T1000 (cell line): ENCODE results near the gene CDC42BPB.
"Not testable (repeated sequence)": the region's sequence is repeated elsewhere in the genome, so short reads cannot be mapped to it uniquely, and the experiment has no call there.

Source experiments
- DNase-seq: peaks from one replicate; lab custom pipeline; 2025; ENCODE audit warnings: mixed read lengths; lab: John Stamatoyannopoulos, UW

Gene CDC42BPB

DNA sequence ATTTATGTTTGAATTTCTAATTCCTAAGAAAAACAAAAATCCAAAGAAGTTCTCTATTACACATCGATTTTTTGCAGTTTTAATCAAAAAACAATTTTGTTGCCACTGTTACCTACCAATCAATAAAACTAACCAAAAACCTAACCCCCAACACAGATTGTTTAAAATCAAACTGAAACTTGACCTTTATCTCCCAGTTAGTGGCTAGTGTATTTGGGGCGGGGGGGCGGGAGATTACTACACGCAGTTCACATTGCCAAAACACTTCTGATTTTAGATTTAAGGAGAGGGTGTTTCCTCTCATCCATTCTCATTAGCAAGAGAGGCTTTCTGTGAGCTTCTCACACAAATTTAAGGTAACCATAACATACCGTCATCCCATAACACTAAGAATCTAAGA lies 6.4 kb downstream of the CDC42BPB start:
- no peak for DNase-seq

DNA sequence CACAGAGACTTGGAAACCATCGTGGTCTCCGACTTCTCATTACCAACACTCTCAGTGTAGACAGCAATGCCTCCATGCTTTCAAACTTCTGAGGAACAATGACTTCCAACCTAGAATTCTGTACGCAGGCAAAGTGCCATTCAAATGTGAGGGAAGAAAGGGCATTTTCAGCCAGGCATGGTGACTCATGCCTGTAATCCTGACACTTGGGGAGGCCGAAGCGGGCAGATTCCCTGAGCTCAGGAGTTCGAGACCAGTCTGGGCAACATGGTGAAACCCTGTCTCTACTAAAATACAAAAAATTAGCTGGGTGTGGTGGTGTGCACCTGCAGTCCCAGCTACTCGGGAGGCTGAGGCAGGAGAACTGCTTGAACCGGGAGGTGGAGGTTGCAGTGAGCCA lies 9.9 kb downstream of the CDC42BPB start:
- DNase-seq: not testable (repeated sequence)

DNA sequence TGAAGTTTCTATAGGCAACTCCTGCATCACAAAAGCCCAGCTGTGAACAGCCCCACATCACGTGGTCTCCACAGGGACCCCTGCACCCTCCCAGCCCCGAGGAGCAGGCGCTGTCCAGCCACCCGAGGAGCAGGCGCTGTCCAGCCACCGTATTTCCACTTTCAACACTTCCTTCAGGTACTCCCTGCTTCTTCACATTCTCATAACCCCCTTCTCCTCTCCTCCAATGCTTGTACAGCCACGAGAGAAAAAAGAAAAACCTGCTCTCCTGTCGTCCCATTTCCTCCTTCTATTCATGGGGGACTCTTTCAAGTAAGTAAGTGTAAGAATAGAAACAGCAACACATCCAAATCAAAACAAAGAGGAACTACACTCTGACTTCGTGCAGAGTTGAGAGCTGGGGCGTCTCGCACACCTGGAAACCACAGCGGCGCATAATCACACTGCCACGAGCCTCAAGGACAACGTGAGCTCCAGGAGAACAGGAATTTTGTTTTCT lies 11.9 kb downstream of the CDC42BPB start:
- no peak for DNase-seq

DNA sequence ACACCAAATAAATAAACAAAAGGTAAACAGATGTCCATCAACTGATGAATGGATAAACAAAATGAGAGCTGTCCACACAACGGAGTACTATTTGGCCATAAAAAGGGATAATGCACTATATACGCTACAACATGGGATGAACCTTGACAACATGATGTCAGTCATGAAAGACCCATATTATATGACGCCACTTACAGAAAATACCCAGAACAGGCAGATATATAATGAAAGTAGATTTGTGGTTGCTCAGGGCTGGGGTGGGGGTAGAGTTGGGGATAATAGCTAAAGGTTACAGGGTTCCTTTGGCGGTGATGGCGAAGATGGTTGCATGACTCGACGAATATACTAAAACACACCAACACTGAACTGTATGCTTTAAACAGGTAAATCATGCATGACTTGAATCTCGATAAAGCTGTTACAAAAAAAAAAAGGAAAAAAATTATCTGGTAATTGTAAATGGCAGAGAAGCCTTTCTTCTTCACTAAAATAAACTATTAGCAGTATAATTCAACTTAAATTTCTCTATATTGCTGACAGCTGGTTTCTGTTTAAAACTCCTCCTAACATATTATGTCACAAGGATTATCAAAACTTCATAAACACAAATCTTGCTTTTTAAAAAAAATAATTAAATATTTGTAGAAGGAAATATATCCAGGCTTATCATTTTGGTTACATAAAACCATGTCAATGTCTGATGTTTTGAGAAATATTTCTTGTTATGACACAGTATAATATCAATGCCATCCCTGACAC lies 13.9 kb downstream of the CDC42BPB start:
- DNase-seq: no peak

DNA sequence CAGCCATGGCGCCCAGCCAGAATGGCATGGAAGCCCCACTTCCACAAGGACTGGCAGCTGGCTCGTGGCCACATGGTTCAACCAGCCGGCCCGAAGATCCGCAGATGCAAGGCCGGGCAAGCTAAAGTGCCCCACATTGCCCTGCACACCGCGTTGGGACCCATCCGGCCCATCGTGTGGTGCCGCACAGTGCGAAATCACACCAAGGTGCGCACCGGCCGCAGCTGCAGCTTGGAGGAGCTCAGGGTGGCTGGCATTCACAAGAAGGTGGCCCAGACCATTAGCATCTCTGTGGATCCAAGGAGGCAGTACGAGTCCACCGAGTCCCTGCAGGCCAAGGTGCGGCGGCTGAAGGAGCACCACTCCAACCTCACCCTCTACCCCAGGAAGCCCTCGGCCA lies 15.9 kb downstream of the CDC42BPB start:
- DNase-seq: no peak

DNA sequence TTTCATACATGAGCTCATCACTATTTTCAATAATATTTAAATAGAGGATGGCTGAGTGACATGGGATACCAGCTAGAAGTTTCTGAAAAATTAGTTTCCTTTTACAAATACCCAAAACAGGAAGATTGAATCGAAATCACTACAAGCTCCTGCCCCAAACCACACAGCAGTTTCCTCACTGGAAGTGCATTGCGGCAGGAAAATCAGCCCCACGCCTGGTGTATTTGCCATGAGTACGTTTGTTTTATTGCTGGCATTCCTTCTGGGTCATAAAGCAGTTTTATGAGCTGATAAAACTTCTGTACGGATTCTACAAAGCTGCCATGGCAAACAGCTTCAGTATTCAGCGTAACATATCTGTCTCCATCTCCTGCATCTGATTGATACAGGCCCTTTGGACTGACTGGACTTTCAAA lies 23.7 kb downstream of the CDC42BPB start:
- no peak for DNase-seq

DNA sequence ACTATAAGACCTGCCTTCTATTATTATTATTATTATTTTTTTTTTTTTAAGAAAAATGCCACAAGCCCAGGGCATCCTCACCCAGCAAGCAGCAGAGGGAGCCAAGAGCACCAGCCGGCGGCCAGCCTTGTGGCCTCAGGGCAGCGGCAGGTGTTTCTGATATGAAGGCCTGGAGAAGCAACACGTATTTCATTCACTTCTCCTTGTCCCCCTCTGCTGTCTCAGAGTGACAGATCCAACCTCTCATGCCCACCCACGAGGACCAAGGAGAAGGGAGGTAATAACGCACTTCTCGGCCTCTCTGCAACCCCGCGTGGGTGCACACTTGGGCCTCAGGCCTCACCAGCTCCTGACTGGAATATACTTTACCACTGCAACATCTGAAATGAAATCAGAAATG lies 25.4 kb downstream of the CDC42BPB start:
- no peak for DNase-seq

DNA sequence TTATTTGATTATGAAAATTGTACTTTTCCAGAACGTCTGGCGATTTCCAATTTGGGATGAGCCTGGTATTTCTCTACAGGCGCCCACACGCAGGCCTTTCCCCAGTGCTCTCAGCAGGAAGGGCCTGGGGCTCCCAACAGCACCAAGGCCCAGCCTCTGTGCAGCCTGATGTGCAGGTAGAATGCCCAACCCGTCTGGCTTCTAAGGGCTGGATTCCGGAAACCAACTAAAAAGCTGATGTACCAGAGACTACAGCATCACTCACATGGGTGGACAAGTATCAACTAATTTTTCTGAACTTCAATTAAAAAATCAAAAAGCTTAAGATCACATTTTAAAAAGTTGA lies 25.8 kb downstream of the CDC42BPB start:
- no peak for DNase-seq

DNA sequence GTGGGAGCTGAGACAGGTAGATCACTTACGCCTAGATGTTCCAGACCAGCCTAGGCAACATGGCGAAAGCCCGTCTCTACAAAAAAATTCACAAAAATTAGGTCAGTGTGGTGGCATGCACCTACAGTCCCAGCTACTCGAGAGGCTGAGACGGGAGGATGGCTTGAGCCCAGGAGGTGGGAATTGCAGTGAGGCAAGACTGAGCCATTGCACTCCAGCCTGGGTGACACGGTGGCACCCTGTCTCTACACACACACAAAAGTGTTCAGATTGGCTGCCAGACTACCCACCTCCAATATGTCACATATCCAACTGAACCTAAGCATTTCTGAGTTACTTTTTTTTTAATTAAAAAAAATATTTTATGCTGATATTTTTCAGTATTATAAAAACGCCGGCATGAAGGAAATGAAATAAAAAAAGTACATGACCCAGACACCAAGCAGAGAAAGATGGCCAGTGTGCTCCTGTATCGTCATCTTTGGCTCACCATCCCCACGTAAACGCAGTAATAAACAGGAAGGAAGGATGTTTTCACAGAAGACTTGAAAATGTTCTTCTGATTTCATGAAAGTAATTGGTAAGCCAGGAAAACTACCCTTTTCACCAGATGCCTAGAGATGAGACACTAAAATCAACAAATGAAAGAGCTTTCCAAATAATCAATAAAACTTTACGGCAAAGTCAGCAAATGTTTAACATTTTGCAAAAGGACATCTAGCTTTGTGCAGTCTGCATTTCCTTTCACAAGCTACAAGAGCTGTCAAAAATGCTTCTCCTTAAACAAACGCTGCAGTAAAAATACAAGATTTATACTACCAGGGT lies 26.4 kb downstream of the CDC42BPB start:
- no peak for DNase-seq

DNA sequence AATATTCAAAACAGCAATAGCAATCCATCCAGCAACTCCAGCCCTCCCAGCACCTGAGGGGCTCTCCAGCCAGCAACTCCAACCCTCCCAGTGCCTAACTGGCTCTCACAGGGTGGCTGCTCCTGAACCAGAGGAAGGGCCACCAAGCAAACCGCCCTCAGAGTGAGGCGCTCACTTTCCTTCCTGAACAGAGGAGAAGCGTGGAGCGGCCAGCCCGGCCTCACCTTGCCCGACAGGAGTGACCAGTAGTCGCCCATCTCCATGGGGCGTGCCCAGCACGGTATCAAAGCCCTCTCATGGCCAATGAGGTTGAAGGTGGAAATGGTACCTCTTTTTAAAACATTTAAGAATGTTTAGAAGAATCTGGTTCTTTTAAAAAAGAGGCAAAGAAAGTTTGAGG lies 27.4 kb downstream of the CDC42BPB start:
- no peak for DNase-seq

DNA sequence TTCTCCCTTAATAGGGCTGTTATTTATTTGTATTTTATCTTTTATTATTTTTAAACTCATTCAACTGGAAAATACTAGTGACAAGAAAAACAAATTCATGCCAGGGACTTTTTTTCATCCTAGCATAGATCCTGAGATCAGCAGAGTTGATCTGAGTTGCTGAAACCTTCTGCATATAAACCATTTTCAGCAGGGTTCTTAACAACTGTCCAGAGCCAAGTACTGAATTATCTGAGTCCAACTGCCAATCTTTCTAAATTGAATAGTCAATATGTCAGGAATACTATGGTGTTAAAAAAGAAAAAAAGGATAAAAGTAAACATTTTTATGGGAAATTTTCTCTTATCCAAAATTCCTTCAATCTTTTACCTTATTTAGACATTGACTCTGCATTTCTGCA lies 28.6 kb downstream of the CDC42BPB start:
- no peak for DNase-seq

DNA sequence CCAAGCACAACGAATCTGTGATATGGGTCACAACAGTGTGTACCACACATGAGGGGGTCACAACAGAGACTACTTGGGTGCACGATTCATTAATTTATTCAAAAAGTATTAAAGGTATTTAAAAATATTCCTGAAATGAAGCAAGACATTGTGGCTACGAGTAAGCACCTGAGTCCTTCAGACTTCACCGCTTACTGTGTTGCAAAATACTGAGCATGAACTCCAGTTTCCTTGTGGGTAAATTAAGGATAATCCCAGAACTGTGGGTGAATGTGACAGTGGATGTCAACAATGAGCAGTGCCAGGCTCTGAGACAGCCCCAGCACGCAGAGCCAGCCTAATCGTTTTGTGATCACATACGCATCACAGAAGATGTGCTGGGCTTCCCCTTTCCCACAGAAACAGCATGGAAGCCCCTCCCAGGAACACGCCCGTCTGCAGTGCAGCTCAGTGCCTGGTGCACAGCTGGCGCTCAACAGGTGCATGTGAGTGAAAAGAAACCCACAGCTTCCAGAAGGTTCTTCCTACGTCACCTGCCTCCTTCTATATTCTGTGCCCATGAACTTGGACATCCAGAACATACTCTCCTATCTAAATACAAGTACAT lies 29.1 kb downstream of the CDC42BPB start:
- DNase-seq: no peak

DNA sequence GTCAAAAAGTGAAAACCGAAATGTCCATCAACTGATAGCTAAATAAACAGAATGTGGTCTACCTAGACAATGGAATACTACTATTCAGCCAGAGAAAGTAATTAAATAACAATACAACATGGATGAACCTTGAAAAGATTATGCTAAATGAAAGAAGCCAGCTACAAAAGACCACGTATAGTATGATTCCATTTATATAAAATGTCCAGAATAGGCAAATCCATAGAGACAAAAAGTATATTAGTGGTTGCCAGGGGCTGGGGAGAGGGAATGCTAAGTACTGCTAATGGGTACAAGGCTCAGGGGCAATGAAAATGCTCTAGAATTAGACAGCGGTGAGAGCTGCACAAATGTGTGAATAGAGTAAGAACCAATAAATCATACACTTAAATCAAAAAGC lies 29.9 kb downstream of the CDC42BPB start:
- DNase-seq: no peak

DNA sequence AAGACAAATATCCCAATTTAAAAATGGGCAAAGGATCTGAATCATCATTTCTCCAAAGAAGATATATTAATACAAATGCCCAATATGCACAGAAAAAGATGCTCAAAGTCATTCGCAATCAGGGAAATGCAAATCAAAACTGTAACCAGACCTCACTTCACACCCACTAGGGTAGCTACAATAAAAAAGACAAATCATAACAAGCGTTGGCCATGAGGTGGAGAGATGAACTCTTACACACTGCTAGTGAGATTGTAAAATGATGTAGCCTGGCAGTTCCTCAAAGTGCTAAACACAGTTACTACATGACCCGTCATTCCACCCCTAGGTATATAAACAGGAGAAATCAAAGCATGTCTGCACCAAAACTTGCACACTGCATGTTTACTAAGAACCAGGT lies 30.4 kb downstream of the CDC42BPB start:
- no peak for DNase-seq

DNA sequence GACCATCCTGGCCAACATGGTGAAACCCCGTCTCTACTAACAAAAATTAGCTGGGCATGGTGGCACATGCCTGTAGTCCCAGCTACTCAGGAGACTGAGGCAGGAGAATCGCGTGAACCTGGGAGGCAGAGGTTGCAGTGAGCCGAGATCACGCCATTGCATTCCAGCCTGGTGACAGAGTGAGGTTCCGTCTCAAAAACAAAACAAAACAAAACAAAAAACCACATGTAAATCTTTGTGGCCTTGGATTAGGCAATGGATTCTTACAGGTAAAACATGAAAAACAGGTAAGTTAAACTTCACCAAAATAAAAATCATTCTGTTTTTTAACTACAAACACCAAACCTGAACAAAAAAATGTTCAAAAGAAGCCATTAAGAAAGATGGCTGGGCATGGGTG lies 31.2 kb downstream of the CDC42BPB start:
- not testable (repeated sequence) for DNase-seq

DNA sequence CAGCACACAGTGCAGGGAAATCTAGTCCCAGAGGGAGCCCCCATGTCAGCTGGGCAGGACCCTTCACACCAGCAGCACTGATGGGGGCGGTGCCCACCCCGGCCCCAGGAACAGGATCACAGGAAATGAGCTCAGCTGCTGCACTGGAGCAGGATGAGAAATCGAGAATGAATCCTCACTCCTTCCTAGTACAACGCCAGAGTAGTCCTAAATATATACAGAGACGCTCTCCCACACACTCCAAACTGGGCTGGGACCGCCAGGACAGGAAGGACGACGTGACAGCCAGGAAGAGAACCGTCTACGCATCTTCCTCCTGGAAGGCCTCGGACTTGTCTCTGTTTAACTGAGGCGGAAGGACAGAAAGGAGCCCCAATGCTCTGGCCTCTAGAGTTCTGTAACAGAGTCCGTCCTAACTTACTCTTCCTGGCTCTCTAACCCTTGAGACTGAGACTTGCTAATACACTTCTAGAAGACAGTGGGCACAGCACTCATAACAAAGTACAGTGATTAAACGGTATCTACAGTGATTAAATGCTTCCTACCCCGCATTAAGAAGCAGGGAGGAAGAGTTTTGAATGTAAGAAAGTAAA lies 33.4 kb downstream of the CDC42BPB start:
- DNase-seq: peak; percentile 19

DNA sequence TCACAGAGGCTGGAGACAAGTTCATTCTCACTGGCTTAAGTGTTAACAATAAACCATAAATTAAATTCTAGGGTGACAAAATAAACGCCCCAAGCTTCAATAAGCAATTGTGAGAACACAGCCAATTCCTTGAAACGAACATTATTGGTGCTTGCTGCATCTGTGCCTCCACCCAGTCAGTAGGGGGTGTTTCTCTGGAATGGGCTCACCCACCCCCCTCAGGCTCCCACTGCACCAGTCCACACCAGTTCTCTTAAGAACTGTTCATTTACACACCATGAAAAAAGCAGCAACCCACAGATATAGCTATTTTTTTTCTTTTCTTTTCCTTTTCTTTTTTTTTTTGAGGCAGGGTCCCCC lies 34.7 kb downstream of the CDC42BPB start:
- no peak for DNase-seq

DNA sequence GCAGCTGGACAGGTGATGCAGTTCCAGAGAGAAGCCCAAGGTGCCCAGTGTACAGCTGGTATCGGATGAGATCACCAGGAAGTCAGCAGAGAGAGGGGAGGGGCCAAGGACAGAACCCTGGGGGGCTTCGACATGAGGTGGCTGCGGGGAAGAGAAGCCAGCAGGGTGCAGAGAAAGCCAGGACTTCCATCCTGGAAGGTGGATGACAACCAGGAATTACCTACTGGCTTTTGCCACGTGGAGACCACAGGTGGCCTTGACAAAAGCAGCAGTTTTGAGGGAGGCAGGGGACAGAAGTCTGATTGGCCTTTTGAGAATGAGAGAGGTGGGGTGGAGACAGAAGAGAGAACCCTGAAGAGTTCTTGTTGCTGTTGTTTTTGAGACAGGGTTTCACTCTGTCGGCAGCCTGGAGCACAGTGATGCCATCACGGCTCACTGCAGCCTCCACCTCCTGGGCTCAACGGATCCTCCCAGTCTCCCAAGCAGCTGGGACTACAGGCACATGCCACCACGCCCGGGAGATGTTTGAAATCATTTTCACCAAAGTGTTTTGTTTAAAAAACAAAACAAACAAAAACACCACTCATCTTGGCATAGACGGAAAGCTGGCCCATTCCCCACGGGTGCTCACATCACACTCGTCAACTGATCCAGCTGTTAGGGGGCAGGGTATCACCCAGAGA lies 35.2 kb downstream of the CDC42BPB start:
- no peak for DNase-seq

DNA sequence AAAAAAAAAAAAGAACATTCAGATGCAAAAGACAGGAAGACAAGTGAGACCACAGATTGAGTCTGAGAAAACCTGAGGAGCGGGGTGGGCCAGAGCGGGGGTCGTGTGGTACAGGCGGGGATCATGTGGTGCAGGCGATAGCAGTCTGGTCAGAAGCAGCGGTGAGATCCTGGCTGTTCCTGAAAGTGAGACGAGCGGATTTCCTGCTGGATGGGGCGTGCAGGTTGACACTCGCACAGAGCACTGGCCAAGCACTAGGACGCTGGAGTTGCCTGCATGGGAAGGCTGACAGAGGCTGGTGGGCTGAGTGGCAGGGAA lies 35.7 kb downstream of the CDC42BPB start:
- DNase-seq: no peak

DNA sequence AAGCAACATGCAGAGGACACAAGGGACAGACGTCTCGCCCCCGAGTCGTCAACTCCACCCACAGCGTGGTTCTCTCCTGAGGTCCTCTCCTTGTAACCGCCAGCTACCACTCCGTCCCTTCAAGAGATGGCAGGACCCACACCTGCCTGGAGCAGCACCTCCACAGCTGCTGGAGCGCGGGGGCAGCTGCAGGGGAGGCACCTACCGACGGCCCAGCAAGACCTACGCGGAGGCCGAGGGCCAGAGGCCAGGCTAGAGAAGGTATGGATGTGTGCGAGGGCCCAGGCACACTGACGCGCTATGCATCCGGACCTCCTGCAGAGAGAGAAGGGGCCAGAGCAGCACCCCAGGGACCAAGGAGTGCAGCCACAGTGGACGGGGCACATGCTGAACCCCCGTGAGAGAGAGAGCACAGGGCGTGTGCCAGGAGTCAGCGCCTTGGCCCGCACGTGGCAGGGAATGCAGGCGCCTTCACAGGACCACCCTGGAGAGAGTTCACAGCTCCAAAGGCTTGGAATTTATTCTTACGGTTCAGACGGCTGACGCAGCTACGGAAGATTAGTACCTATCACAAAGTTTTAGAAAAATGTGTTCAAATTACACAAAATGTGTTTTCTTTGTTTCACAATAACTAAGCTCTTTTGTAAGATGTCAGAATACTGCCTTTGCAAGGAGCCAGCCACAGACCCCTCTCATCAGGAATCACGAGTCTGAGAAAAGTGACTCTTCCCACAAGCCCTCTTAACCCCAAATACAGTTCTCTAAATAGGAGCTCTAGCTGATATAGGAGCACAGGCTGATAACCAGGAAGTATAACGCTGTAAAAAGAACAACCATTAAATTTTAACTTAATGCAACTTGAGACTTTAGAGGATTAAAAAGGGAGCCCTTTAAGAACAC lies 36.8 kb downstream of the CDC42BPB start:
- DNase-seq: no peak

DNA sequence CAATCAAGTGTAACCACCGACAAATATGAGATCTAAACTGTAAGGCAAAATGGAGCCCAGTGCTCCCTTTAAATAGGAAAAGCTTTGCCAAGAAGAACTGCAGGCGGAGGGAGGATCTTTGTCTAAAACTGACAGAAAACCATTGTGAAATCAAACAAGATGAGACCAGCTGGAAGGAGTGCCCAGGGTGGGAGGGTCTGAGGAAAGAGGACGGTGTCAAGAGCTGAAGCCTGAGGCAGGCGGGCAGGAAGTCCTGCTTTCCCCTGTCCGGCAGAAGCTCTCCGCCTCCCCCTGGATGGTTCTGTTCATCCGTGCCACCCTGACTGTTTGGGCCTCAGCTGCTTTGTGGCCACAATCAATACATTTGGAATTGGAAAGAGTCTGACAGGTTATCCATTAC lies 37.5 kb downstream of the CDC42BPB start:
- DNase-seq: no peak
